HepG2 (cell line): ENCODE data around the gene LDLRAD4. TPM values are rescaled to one million over a fixed set of nuclear protein-coding genes. Genes with fewer than 3 reads are reported as not detected.

Experiments
- ARNTL ChIP-seq: sonication (generic); formaldehyde crosslinking; IDR thresholded peaks from 2 replicates; pipeline ENCODE4 v1.4.0; 2020; ENCODE audit warnings: mild to moderate bottlenecking, missing genetic modification reagents
- DDIT3 ChIP-seq: sonication (generic); formaldehyde crosslinking; IDR thresholded peaks from 2 replicates; pipeline ENCODE4 v1.4.0; 2020; ENCODE audit warnings: mild to moderate bottlenecking, missing genetic modification reagents
- FOSL1 ChIP-seq: sonication (generic); formaldehyde crosslinking; IDR thresholded peaks from 2 replicates; pipeline ENCODE4 v1.9.0; 2021; ENCODE audit warnings: missing genetic modification reagents, borderline replicate concordance
- HDAC1 ChIP-seq: sonication (generic); formaldehyde crosslinking; IDR thresholded peaks from 2 replicates; pipeline ENCODE4 v1.5.1; 2020; ENCODE audit warnings: mild to moderate bottlenecking, missing genetic modification reagents
- HNF4G ChIP-seq, 2 experiments: sonication (generic) in 1 of 2; formaldehyde crosslinking in 1 of 2; IDR thresholded peaks; 2 replicates each; pipeline versions ENCODE4 v1.4.0 to v1.6.1; 2011 to 2020; ENCODE audit warnings: borderline replicate concordance in 2 of 2, low read depth in 2 of 2, mild to moderate bottlenecking in 2 of 2, low read length in 1 of 2, missing genetic modification reagents in 1 of 2, moderate library complexity in 1 of 2
- JUN ChIP-seq: sonication (generic); formaldehyde crosslinking; IDR thresholded peaks from 2 replicates; pipeline ENCODE4 v1.4.0; 2020; ENCODE audit warnings: mild to moderate bottlenecking, missing genetic modification reagents
- MTA1 ChIP-seq: sonication (generic); formaldehyde crosslinking; IDR thresholded peaks from 2 replicates; pipeline ENCODE4 v1.4.0; 2020; ENCODE audit warnings: missing genetic modification reagents, mild to moderate bottlenecking, borderline replicate concordance
- SETDB1 ChIP-seq: sonication (generic); formaldehyde crosslinking; IDR thresholded peaks from 2 replicates; pipeline ENCODE4 v1.5.1; 2020; ENCODE audit warnings: missing genetic modification reagents, mild to moderate bottlenecking, borderline replicate concordance
- SMAD1 ChIP-seq: sonication (generic); formaldehyde crosslinking; IDR thresholded peaks from 2 replicates; pipeline ENCODE4 v1.4.0; 2020; ENCODE audit warnings: missing genetic modification reagents, low read depth, mild to moderate bottlenecking, borderline replicate concordance
- TCF12 ChIP-seq, 2 experiments: fragments of 450-650 bp in 1 of 2; sonication (generic) in 1 of 2; formaldehyde crosslinking in 1 of 2; IDR thresholded peaks; 2 replicates each; pipeline versions ENCODE4 v1.6.1 to v1.8.0; 2017 to 2022; ENCODE audit warnings: antibody characterized with exemption in 1 of 2, mild to moderate bottlenecking in 1 of 2, missing genetic modification reagents in 1 of 2, moderate library complexity in 1 of 2
- TCF7 ChIP-seq: sonication (generic); IDR thresholded peaks from 2 replicates; pipeline ENCODE4 v1.6.1; 2016; ENCODE audit warnings: antibody characterized with exemption, low read depth
- ZBTB39 ChIP-seq: sonication (generic); formaldehyde crosslinking; IDR thresholded peaks from 2 replicates; pipeline ENCODE4 v1.5.0; 2020; ENCODE audit warnings: missing genetic modification reagents
- ZBTB49 ChIP-seq: sonication (generic); formaldehyde crosslinking; IDR thresholded peaks from 2 replicates; pipeline ENCODE4 v1.4.0; 2020; ENCODE audit warnings: missing genetic modification reagents, borderline replicate concordance
- ZNF251 ChIP-seq: sonication (generic); formaldehyde crosslinking; IDR thresholded peaks from 2 replicates; pipeline ENCODE4 v1.9.0; 2021; ENCODE audit warnings: mild to moderate bottlenecking, missing genetic modification reagents
- ZNF253 ChIP-seq: sonication (generic); formaldehyde crosslinking; IDR thresholded peaks from 2 replicates; pipeline ENCODE4 v1.8.0; 2022; ENCODE audit warnings: mild to moderate bottlenecking, missing genetic modification reagents, borderline replicate concordance
- ZNF34 ChIP-seq: sonication (generic); formaldehyde crosslinking; IDR thresholded peaks from 2 replicates; pipeline ENCODE4 v1.4.0; 2020; ENCODE audit warnings: mild to moderate bottlenecking, missing genetic modification reagents, borderline replicate concordance
- ZNF530 ChIP-seq: sonication (generic); formaldehyde crosslinking; IDR thresholded peaks from 2 replicates; pipeline ENCODE4 v1.5.0; 2020; ENCODE audit warnings: low read depth, mild to moderate bottlenecking, missing genetic modification reagents
- ZNF564 ChIP-seq: sonication (generic); formaldehyde crosslinking; IDR thresholded peaks from 2 replicates; pipeline ENCODE4 v1.8.1; 2023; ENCODE audit warnings: mild to moderate bottlenecking, missing genetic modification reagents
- ZNF644 ChIP-seq: IDR thresholded peaks from 2 replicates; pipeline ENCODE4 v1.6.1; 2016; ENCODE audit warnings: low read depth
- ZSCAN9 ChIP-seq: IDR thresholded peaks from 2 replicates; pipeline ENCODE4 v1.6.1; 2016; ENCODE audit warnings: borderline replicate concordance
- polyA plus RNA-seq, 8 experiments: library from polyadenylated mRNA; depleted of rRNA in 3 of 8; stranded (reverse) in 7 of 8; unstranded in 1 of 8; fragments of >200 nt; fragmentation: Illumina TruSeq in 4 of 8; extraction: Trizol in 4 of 8; gene quantifications; 2 replicates each; pipeline versions ENCODE4 v1.2.1 to v1.2.3, GENCODE V29; 2011 to 2016; ENCODE audit warnings: low read depth in 4 of 8, missing spikeins in 1 of 8, mixed read lengths in 1 of 8; ENCODE audit not compliant: insufficient read depth in 1 of 8
- total RNA-seq, 5 experiments: library from RNA; depleted of rRNA; stranded (reverse); fragments of >200 nt; fragmentation: Illumina TruSeq; extraction: Trizol; gene quantifications; 2 replicates each; pipeline ENCODE4 v1.2.3, GENCODE V29; 2016; ENCODE audit warnings: low read depth in 1 of 5
- TF ChIP-seq, protein P1 (sequence below): sonication (generic); formaldehyde crosslinking; IDR thresholded peaks from 2 replicates; pipeline ENCODE4 v1.4.0; 2020; ENCODE audit warnings: low read depth, missing genetic modification reagents

The LDLRAD4 gene
- total and polyA plus RNA-seq, 2 of the 13 experiments (the other 11 are each of a cell fraction or from before 2014, with no cell fraction given): 13.6 to 20.9 TPM

- no peak for TF ChIP-seq ZBTB49 (CRISPR knock-in tag)
- no peak for TF ChIP-seq MTA1 (CRISPR knock-in tag)
- no peak for TF ChIP-seq TCF7
- TF ChIP-seq ARNTL: no peak
- TF ChIP-seq TCF12 (IDR thresholded peaks at IDR 0.05): no peak
- no peak for TF ChIP-seq TCF12 (CRISPR knock-in tag; IDR thresholded peaks at IDR 0.05)
- TF ChIP-seq, protein P1, sequence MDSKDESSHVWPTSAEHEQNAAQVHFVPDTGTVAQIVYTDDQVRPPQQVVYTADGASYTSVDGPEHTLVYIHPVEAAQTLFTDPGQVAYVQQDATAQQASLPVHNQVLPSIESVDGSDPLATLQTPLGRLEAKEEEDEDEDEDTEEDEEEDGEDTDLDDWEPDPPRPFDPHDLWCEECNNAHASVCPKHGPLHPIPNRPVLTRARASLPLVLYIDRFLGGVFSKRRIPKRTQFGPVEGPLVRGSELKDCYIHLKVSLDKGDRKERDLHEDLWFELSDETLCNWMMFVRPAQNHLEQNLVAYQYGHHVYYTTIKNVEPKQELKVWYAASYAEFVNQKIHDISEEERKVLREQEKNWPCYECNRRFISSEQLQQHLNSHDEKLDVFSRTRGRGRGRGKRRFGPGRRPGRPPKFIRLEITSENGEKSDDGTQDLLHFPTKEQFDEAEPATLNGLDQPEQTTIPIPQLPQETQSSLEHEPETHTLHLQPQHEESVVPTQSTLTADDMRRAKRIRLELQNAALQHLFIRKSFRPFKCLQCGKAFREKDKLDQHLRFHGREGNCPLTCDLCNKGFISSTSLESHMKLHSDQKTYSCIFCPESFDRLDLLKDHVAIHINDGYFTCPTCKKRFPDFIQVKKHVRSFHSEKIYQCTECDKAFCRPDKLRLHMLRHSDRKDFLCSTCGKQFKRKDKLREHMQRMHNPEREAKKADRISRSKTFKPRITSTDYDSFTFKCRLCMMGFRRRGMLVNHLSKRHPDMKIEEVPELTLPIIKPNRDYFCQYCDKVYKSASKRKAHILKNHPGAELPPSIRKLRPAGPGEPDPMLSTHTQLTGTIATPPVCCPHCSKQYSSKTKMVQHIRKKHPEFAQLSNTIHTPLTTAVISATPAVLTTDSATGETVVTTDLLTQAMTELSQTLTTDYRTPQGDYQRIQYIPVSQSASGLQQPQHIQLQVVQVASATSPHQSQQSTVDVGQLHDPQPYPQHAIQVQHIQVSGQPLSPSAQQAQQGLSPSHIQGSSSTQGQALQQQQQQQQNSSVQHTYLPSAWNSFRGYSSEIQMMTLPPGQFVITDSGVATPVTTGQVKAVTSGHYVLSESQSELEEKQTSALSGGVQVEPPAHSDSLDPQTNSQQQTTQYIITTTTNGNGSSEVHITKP (CRISPR knock-in tag): no peak
- no peak for TF ChIP-seq SETDB1 (CRISPR knock-in tag)
- TF ChIP-seq ZNF644 (CRISPR knock-in tag): no peak
- no peak for TF ChIP-seq JUN (CRISPR knock-in tag)
- TF ChIP-seq HDAC1: peak; percentile 27
- TF ChIP-seq ZNF530: no peak
- TF ChIP-seq ZNF251 (CRISPR knock-in tag): no peak
- no peak for TF ChIP-seq ZNF564 (CRISPR knock-in tag)
- TF ChIP-seq DDIT3: no peak
- 0 out of 2 replicates have a peak, but pooled peaks have one; percentile 20 for TF ChIP-seq ZSCAN9 (CRISPR knock-in tag)
- no peak for TF ChIP-seq ZBTB39 (CRISPR knock-in tag)
- TF ChIP-seq ZNF253 (CRISPR knock-in tag): no peak
- TF ChIP-seq HNF4G (IDR thresholded peaks at IDR 0.05; ENCODE audit: borderline replicate concordance, low read depth, low read length): no peak
- TF ChIP-seq HNF4G (CRISPR knock-in tag; IDR thresholded peaks at IDR 0.05; ENCODE audit: borderline replicate concordance, low read depth): no peak
- no peak for TF ChIP-seq ZNF34 (CRISPR knock-in tag)
- no peak for TF ChIP-seq FOSL1 (CRISPR knock-in tag)
- TF ChIP-seq SMAD1 (CRISPR knock-in tag): no peak
These were observed 252.8 kb downstream of the LDLRAD4 start (continued) for GRCh38 chr18:13471198-13471845.
